ENCODE results near the gene ECEL1. TPM values are rescaled to one million over a fixed set of nuclear protein-coding genes. Genes with fewer than 3 reads are reported as not detected.

Gene ECEL1
- total and polyA plus RNA-seq, 9 of the 15 experiments (the other 6 are each of a cell fraction or from before 2014, with no cell fraction given) = 0.09 TPM; not detected in 8

DNA sequence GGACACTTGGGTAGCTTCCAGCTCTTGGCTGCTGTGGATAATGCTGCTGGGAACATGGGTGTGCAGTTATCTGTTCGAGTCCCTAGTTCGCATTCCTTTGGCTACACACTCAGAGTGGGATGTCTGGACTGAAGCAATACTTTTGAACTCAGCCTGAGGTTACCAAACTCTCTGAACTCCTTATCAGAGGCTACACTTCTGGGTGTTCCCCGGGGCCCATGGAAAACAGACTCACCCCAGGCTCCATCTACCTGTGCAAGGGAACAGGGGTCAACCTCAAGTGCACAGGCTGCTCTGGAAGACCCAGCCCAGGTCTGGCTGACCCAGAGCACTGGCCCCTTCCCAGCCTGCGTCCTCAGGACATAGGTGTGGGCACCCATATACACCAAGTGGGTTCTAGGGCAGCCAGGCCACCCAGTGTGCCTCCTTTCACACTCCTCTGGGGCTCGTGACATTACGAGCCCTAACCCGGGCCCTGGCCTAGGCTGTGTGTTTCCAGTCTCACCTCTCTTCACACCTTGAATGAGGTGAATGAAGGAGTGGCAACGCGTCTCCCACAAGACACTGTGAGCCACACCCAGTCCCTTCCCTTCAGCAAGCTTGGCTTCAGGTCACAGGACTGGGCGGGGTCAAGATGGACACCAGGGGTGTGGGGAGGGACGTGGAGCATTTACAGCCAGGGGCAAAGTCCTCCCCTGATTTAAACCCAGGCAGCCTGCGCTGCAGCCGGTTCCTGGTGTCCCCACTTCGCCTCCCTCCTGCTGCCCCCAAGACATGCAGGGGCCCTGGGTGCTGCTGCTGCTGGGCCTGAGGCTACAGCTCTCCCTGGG, 32.0 kb downstream of the ECEL1 start, which contains the start of gene ALPI (continued):
- TF ChIP-seq, protein P1, sequence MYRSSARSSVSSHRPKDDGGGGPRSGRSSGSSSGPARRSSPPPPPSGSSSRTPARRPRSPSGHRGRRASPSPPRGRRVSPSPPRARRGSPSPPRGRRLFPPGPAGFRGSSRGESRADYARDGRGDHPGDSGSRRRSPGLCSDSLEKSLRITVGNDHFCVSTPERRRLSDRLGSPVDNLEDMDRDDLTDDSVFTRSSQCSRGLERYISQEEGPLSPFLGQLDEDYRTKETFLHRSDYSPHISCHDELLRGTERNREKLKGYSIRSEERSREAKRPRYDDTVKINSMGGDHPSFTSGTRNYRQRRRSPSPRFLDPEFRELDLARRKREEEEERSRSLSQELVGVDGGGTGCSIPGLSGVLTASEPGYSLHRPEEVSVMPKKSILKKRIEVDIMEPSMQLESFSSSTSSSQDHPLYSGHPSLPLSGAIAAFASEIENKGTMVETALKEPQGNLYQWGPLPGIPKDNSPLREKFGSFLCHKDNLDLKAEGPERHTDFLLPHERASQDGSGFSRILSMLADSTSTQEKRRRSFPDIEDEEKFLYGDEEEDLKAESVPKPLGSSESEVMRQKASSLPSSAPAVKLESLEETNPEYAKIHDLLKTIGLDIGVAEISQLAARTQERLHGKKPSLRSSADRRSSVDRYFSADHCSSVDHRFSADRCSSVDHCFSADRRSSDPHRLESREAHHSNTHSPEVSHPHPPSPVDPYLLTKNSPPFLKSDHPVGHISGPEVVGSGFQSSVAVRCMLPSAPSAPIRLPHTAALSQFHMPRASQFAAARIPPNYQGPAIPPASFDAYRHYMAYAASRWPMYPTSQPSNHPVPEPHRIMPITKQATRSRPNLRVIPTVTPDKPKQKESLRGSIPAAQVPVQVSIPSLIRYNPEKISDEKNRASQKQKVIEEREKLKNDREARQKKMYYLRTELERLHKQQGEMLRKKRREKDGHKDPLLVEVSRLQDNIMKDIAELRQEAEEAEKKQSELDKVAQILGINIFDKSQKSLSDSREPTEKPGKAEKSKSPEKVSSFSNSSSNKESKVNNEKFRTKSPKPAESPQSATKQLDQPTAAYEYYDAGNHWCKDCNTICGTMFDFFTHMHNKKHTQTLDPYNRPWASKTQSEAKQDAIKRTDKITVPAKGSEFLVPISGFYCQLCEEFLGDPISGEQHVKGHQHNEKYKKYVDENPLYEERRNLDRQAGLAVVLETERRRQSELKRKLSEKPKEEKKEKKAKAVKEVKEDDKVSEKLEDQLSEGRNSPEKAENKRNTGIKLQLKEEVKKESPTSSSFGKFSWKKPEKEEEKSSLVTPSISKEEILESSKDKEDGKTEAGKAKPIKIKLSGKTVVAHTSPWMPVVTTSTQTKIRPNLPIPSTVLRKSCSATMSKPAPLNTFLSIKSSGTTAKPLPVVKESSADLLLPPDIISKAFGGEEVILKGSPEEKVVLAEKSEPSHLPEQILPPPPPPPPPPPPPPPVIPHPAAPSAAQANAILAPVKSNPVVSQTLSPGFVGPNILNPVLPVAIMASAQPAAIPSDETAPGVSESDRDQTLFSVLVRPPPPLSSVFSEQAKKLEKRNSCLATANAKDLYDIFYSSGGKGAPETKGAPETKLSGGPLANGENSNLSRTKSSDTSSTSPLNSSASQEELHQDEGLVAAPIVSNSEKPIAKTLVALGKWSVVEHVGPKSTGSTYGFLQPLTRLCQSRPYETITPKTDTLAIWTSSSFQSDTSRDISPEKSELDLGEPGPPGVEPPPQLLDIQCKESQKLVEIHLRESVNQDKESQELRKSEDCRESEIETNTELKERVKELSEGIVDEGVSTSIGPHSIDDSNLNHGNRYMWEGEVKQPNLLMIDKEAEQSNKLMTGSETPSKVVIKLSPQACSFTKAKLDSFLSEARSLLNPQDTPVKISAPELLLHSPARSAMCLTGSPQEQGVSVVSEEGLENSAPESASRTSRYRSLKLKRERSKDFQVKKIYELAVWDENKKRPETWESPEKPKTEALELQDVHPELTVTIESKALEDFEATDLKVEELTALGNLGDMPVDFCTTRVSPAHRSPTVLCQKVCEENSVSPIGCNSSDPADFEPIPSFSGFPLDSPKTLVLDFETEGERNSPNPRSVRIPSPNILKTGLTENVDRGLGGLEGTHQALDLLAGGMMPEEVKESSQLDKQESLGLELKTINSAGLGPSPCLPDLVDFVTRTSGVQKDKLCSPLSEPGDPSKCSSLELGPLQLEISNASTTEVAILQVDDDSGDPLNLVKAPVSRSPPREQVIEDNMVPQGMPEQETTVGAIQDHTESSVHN (IDR thresholded peaks at IDR 0.05; ENCODE audit: borderline replicate concordance in 1 of 2, low read depth in 1 of 2) = no peak
- TF ChIP-seq KDM1A (IDR thresholded peaks at IDR 0.05) = no peak
